Measurements from ENCODE around the gene SH3GL2.

DNA sequence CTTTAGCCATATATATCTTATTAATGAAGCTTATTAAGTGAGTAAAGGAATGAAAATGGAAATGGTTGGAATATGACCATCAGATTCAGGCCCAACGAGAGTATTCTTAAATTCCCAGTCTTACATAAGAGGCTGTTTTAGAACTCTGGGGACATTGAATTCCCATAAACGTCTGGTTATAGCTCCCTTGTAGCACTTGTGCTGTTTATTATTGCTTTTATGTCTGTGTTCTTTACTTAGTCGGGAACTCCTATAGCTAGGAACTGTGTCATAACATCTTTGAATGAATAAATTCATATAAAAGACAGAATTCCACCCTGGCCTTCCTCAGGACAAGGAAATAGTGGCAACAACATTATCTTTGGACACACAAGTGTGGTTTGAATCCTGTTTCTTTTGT, 58.4 kb downstream of the SH3GL2 start:
- no peak for TF ChIP-seq EZH2phosphoT487 (IDR thresholded peaks at IDR 0.05; ENCODE audit: insufficient read depth, low read depth)
- no peak for TF ChIP-seq EZH2 (IDR thresholded peaks at IDR 0.05; ENCODE audit: insufficient read depth, poor library complexity, severe bottlenecking)

Measured in GM23248 (cell line).